Ecto neural progenitor cell (in vitro differentiated cells): ENCODE data around the gene SAT2.
"Not testable (repeated sequence)": the region's sequence is repeated elsewhere in the genome, so short reads cannot be mapped to it uniquely, and the experiment has no call there.

Experiments
- DNase-seq: peaks from one replicate; pipeline ENCODE4 v3.0.0-alpha.2; 2018; ENCODE audit warnings: low spot score

The SAT2 gene

DNA sequence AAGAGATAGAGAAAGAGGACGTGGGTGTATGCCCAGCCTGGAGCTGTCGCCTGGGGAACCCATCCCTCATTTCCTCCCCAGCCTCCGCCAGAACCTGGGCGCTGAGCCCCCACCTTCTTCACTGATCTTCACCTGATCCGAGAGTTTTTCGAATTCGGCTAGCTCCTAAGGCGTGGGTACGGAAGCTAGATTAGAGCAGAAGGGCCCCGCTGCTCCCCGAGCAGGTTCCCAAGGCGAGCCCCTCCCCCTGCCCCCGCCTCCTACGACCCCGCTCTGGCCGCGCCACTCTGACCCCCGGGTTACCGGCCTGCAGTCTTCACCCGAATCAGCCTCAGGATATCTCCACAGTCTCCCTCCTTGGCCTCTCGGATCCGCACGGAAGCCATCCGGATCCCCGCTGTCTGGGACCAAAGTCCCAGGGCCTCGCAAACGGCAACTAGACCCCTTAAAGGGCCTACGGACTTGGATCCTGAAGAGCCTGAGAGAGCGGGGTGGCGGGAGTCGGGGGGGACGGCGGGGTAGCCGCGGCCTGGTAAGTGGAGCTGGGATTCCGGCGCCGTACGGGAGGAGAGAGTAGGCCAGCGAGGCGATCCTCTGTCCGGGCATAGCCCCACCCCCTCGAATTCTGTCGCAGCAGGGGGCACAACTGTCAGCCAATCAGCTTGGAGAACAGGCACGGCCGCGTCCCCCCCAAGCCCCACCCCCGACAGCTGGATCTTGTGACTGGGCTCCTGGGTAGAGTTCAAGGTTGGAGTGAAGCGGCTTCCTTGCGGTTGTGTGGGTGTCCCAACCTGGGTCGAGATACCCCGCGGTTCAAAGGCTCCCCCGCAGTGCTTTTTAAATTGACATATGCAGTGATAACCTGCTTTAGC, at the start of gene SAT2:
Gene SAT2 (minus strand): TSS at position 572 of the 872 bp plus-strand sequence. CDS start 186 bp downstream, at position 386.
- peak; percentile 99 for DNase-seq

DNA sequence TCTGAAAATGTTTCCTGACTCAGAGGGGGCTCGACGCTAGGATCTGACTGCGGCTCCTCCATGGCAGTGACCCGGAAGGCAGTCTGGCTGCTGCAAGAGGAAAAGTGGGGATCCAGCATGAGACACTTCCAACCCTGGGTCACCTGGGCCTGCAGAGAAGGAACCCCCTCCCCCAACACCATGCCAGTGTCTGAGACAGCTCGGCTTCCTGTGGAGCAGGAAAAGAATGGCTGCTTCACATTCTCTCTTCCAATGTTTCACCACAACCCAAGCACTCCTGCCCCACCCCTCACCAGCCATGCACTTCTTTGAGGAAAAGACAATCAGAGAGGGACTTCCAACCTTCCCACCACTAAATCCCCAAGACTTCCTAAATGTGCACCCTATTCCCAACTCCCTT, 48.9 kb upstream of the SAT2 start:
- DNase-seq = no peak

DNA sequence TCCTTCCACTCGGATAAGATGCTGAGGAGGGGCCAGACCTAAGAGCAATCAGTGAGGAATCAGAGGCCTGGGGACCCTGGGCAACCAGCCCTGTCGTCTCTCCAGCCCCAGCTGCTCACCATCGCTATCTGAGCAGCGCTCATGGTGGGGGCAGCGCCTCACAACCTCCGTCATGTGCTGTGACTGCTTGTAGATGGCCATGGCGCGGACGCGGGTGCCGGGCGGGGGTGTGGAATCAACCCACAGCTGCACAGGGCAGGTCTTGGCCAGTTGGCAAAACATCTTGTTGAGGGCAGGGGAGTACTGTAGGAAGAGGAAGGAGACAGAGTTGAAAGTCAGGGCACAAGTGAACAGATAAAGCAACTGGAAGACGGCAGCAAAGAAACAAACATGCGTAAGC, 47.3 kb upstream of the SAT2 start:
- no peak for DNase-seq

- DNase-seq = no peak
These were observed 45.6 kb upstream of the SAT2 start for GRCh38 chr17:7673239-7673638.

DNA sequence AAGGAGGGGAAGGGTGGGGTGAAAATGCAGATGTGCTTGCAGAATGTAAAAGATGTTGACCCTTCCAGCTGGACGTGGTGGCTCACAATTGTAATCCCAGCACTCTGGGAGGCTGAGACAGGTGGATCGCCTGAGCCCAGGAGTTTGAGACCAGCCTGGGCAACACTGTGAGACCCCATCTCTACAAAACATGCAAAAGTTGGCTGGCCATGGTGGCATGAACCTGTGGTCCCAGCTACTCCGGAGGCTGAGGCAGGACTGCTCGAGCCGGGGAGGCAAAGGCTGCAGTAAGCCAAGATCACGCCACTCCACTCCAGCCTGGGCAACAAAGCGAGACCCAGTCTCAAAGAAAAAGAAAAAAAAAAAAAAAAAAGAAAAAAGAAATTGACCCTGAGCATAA, 40.9 kb upstream of the SAT2 start:
- no peak for DNase-seq

DNA sequence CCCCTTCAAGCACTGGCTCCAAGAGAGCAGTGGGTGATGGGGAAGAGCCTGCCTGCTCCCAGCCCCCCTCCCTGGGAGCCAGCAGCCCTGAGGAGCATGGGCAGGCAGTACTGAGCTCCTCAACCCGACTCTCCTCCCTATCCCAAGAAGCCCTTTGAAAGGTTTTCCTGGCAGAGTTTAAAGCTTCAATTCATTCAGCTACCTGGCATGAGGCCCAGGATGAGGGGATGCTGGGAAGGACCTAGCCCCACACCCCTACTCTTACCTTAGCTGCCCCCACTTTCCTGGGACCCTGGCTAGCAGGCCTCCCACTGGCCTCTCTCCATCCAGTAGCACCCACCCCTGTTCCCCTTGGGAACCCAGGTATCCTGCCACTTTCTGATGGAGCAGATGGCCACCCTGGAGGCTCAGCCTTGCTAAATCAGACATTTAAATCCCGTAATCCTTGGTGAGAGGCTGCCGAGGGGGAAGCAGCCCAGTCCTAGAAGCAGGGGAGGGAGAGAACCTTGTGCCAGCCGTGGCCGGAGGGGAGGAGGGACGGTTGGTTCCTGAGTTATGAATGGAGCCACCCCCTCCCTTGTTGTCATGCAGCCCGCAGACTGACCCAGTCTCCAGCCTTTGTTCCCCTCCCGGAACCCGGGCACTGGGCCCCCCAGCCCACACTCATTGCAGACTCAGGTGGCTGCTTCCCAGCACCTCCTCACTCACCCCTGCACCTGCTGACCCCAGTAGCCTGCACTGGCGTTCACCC, 40.2 kb upstream of the SAT2 start:
- no peak for DNase-seq

GRCh38 chr17:7656958-7657609, 29.5 kb upstream of the SAT2 start:
- peak; percentile 78 for DNase-seq

DNA sequence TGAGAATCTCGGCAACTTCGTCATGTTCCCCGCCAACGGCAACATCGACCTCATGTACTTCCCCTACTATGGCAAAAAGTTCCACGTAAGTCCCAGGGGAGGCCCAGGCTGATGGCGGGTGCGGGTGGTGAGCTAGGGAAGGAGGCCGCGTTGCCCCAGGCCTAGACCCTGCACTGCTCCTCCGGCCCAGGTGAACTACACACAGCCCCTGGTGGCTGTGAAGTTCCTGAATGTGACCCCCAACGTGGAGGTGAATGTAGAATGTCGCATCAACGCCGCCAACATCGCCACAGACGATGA, 27.9 kb upstream of the SAT2 start:
- no peak for DNase-seq

DNA sequence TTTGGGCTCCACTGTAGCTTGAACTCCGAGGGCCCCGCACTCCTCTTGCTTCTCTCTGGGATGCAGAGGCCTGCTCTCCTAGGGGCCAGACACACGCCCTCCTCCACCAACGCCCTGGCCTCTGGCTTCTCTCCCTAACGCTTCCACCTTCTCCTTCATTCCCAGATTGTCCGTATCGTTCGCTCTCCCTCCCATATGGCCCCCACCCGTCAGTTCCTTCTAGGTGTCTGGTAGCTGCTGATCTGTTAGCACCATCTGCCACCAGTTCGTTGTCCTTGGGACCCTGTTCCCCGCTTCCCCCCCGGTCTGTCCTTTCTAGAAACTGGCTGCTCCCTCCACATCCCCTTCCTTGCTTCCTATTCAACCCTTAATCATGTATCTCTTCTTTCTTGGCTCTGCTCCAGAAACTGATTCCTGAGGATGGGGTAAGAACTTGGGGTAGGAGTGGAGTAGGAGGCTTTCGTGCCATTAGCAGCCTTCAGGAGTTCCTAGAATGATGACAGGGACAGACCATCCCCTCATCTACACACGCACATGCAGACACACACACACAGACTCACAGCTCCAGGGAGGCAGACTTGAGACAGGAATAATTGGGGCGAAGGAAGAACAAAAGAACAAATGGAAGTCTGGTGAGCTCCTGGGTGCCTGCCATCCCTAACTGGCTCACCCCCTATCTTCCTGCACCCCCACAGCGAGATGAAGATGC, 27.4 kb upstream of the SAT2 start:
- no peak for DNase-seq

- no peak for DNase-seq
These were observed 25.1 kb upstream of the SAT2 start for GRCh38 chr17:7652388-7653356.

DNA sequence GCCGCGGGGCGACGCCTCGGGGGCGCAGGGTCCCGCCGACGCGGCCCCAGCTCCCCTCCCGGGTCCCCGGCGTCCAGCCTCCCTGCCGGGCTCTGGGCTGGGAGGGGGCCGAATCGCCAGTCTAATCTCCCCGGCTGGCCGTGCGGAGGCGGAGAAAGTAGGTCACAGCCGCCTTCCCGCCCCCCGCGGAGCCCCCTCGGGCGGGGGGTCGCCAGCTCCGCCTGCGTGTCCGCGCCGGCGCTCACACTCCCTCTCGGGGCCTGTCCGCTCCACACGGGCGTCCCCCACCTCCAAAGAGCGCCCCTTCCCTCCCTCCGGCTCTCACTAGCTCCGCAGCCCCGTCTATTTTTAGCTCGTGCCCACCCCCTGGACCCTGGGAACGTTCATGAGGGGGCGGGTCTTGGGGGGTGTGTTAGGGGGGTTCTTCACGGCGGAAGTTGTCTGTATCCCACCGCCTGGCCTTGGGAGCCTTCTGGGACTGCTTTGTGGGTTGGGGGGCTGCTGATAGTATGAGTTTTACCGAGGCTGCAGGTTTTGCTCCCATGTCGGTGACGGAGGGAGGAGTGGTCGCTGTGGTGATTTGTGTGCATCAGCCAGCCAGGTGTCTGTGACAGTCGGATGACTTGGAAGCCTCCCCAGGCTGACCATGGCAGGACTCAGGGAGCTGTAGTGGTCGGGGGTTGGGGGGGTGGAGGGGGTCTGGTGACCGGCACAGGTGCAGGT, 24.2 kb upstream of the SAT2 start:
- DNase-seq = peak; percentile 78

GRCh38 chr17:7651097-7651664, 23.6 kb upstream of the SAT2 start:
- peak; percentile 70 for DNase-seq

GRCh38 chr17:7650509-7651096, 23.0 kb upstream of the SAT2 start, which contains the start of gene ATP1B2:
Gene ATP1B2 (plus strand): TSS chr17:7650926. CDS start chr17:7651519, 593 bp downstream.
- DNase-seq = peak; percentile 96

GRCh38 chr17:7647018-7647417, 19.4 kb upstream of the SAT2 start:
- DNase-seq = no peak

- DNase-seq = no peak
These were observed 18.8 kb upstream of the SAT2 start for GRCh38 chr17:7646457-7646856.

- DNase-seq = no peak
These were observed 17.2 kb upstream of the SAT2 start for GRCh38 chr17:7644775-7645174.

- DNase-seq = not testable (repeated sequence)
These were observed 14.0 kb upstream of the SAT2 start for GRCh38 chr17:7641635-7642034.

GRCh38 chr17:7640783-7641182, 13.2 kb upstream of the SAT2 start:
- no peak for DNase-seq

DNA sequence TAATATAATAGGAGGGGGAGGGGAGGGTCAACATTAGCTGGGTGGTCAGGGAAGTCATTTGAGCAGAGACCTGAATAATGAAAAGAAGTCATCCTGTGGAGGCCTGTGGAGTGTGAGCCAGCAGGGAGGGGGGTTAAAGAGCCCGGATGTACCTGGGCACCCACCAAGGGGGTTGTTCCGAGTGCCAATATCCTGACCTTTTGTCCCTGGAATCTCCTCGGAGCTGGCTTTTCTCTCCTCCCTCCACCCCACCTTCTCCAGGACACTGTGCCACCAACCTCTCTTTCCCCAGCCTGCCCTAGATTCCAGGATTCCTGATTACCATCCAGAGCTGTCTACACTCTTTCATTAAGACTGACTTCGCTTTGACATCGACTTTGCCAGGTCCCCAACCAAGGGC, 8.5 kb upstream of the SAT2 start:
- no peak for DNase-seq

GRCh38 chr17:7634384-7634783, 6.8 kb upstream of the SAT2 start:
- peak; percentile 84 for DNase-seq
